ENCODE results near the gene CYP21A2. TPM values are rescaled to one million over a fixed set of nuclear protein-coding genes. Genes with fewer than 3 reads are reported as not detected.
"Not testable (repeated sequence)": the region's sequence is repeated elsewhere in the genome, so short reads cannot be mapped to it uniquely, and the experiment has no call there.

CYP21A2 gene
- total and polyA plus RNA-seq, 4 donors, result 2.2 to 3.6 (median 2.3) TPM; not detected in 1

DNA sequence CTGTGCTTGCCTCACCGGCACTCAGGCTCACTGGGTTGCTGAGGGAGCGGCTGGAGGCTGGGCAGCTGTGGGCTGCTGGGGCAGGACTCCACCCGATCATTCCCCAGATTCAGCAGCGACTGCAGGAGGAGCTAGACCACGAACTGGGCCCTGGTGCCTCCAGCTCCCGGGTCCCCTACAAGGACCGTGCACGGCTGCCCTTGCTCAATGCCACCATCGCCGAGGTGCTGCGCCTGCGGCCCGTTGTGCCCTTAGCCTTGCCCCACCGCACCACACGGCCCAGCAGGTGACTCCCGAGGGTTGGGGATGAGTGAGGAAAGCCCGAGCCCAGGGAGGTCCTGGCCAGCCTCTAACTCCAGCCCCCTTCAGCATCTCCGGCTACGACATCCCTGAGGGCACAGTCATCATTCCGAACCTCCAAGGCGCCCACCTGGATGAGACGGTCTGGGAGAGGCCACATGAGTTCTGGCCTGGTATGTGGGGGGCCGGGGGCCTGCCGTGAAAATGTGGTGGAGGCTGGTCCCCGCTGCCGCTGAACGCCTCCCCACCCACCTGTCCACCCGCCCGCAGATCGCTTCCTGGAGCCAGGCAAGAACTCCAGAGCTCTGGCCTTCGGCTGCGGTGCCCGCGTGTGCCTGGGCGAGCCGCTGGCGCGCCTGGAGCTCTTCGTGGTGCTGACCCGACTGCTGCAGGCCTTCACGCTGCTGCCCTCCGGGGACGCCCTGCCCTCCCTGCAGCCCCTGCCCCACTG, 2.3 kb downstream of the CYP21A2 start:
- 80 to 86% methylated on average over 18 to 24 of the region's 43 CpGs for WGBS, 2 donors
- ATAC-seq (ENCODE audit: low FRiP score), result peak; percentile 12
- peak in 1 of 2 donors; percentile 36 for DNase-seq

GRCh38 chr6:32041050-32041321, 2.8 kb downstream of the CYP21A2 start:
- 66 to 76% methylated on average over 7 of the region's 13 CpGs for WGBS, 2 donors

More for the DNA sequence above, 2.3 kb downstream of the CYP21A2 start:
- H3K36me3 ChIP-seq (ENCODE audit: control insufficient read depth in 1 of 2, insufficient read depth in 2 of 2, low read length in 1 of 2); H3K27ac ChIP-seq (ENCODE audit: low read depth in 1 of 2, low read length in 2 of 2); H3K9me3 ChIP-seq (ENCODE audit: control insufficient read depth, low read length); intact Hi-C loops (cut with DNase I); H3K27me3 ChIP-seq (ENCODE audit: control insufficient read depth in 1 of 2, insufficient read depth in 2 of 2, low read length in 1 of 2); H3K4me3 ChIP-seq (ENCODE audit: low read length in 2 of 2); H3K4me1 ChIP-seq (ENCODE audit: control insufficient read depth in 1 of 2, insufficient read depth in 2 of 2, low read length in 2 of 2): not testable (repeated sequence)

DNA sequence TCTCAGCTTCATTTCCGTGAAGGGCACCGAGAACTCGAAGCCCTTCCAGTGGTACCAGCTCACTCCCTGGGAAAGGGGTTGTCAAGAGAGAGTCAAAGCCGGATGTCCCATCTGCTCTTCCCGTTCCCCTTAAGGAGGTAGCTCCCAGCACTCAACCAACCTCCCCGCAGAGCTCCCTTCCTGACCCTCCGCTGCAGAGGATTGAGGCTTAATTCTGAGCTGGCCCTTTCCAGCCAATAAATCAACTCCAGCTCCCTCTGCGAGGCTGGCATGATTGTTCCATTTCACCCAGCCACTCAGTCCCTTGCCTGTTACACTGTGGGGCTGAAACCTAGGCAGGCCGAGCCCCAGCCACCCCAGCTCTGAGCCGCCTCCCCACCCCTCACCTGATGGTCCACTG, 3.2 kb downstream of the CYP21A2 start:
- H3K4me3 ChIP-seq (ENCODE audit: low read length in 2 of 2); intact Hi-C loops (cut with DNase I); ATAC-seq (ENCODE audit: low FRiP score); DNase-seq; H3K9me3 ChIP-seq (ENCODE audit: control insufficient read depth, low read length); H3K27me3 ChIP-seq (ENCODE audit: control insufficient read depth in 1 of 2, insufficient read depth in 2 of 2, low read length in 1 of 2); H3K36me3 ChIP-seq (ENCODE audit: control insufficient read depth in 1 of 2, insufficient read depth in 2 of 2, low read length in 1 of 2); H3K4me1 ChIP-seq (ENCODE audit: control insufficient read depth in 1 of 2, insufficient read depth in 2 of 2, low read length in 2 of 2); H3K27ac ChIP-seq (ENCODE audit: low read depth in 1 of 2, low read length in 2 of 2): not testable (repeated sequence)
- WGBS, 2 donors, result 63 to 69% methylated on average over 6 of the region's 10 CpGs

More at GRCh38 chr6:32041050-32041321, 2.8 kb downstream of the CYP21A2 start:
- intact Hi-C loops (cut with DNase I); H3K27me3 ChIP-seq (ENCODE audit: control insufficient read depth in 1 of 2, insufficient read depth in 2 of 2, low read length in 1 of 2); H3K27ac ChIP-seq (ENCODE audit: low read depth in 1 of 2, low read length in 2 of 2); ATAC-seq (ENCODE audit: low FRiP score); H3K4me1 ChIP-seq (ENCODE audit: control insufficient read depth in 1 of 2, insufficient read depth in 2 of 2, low read length in 2 of 2); H3K4me3 ChIP-seq (ENCODE audit: low read length in 2 of 2); H3K9me3 ChIP-seq (ENCODE audit: control insufficient read depth, low read length); H3K36me3 ChIP-seq (ENCODE audit: control insufficient read depth in 1 of 2, insufficient read depth in 2 of 2, low read length in 1 of 2): not testable (repeated sequence)
- peak in 1 of 2 donors; percentile 51 for DNase-seq

- H3K27ac ChIP-seq (ENCODE audit: low read depth in 1 of 2, low read length in 2 of 2); H3K4me1 ChIP-seq (ENCODE audit: control insufficient read depth in 1 of 2, insufficient read depth in 2 of 2, low read length in 2 of 2); H3K27me3 ChIP-seq (ENCODE audit: control insufficient read depth in 1 of 2, insufficient read depth in 2 of 2, low read length in 1 of 2); H3K4me3 ChIP-seq (ENCODE audit: low read length in 2 of 2); ATAC-seq (ENCODE audit: low FRiP score); intact Hi-C loops (cut with DNase I); H3K36me3 ChIP-seq (ENCODE audit: control insufficient read depth in 1 of 2, insufficient read depth in 2 of 2, low read length in 1 of 2); H3K9me3 ChIP-seq (ENCODE audit: control insufficient read depth, low read length); DNase-seq: not testable (repeated sequence)
- 91 to 92% methylated on average over 13 to 14 of the region's 15 CpGs for WGBS, 2 donors
These were observed 4.1 kb downstream of the CYP21A2 start for GRCh38 chr6:32042276-32042675.

DNA sequence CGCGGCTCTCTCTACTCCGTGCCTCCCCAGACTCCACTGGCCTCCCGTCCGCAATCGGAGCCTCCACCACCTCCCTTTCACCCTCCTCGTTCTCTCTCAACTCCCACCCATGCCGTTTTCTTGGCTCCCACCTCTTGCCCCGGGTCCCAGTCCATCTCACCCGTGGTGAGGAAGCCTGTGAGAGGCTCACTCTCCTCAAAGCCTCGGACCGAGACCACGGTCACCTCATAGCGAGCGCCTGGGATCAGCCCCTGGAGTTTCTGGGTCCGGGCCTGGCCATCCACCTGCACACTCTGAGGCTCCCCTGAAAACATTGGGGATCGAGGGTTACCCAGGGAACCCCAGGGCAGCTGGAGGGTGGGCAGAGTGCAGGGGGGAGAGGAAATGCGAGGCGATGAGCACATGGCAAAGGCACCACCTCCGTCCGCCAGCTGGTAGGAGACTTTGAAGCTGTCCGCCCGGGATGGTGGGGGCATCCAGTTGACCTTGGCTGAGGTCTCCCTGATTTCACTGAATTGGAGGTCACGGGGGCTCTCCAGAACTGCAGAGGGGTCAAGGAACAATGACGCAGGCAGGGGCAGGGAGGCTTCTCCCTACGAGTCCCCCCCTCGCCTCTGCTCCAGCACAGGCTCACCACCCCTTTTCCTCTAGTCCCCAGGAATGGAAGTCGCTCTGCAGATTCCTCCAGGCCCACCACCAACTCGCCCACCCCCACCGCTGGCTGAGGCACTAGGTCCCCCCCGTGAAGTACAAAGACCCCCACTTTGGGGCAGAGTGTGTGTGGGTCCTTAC, 5.6 kb downstream of the CYP21A2 start:
- H3K9me3 ChIP-seq (ENCODE audit: control insufficient read depth, low read length); intact Hi-C loops (cut with DNase I); ATAC-seq (ENCODE audit: low FRiP score): not testable (repeated sequence)

DNA sequence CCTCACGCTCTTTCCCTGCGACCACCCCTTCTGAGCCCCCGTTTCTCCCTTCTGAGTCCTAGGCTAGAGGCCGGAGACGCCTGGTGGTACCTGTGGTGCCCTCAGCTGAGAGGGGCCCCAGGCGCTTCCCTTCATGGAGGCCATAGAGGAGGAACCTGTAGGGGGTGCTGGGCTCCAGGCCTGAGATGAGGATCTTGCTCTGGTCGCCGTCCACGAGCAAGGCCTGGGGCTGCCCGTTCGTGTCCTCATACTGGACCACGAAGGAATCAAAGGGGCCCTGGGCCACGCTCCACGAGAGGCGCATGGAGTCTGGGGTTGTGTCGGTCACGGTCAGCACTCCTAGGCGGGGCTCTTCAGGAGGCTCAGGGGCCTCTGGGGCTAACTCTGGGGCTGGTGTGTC, 6.7 kb downstream of the CYP21A2 start:
- H3K36me3 ChIP-seq (ENCODE audit: control insufficient read depth in 1 of 2, insufficient read depth in 2 of 2, low read length in 1 of 2); H3K4me1 ChIP-seq (ENCODE audit: control insufficient read depth in 1 of 2, insufficient read depth in 2 of 2, low read length in 2 of 2); H3K9me3 ChIP-seq (ENCODE audit: control insufficient read depth, low read length); ATAC-seq (ENCODE audit: low FRiP score); H3K27ac ChIP-seq (ENCODE audit: low read depth in 1 of 2, low read length in 2 of 2); H3K27me3 ChIP-seq (ENCODE audit: control insufficient read depth in 1 of 2, insufficient read depth in 2 of 2, low read length in 1 of 2); H3K4me3 ChIP-seq (ENCODE audit: low read length in 2 of 2); intact Hi-C loops (cut with DNase I): not testable (repeated sequence)
- peak; percentile 39 to 50 for DNase-seq
- 90 to 91% methylated on average over 10 to 14 of the region's 18 CpGs for WGBS, 2 donors

More for the DNA sequence above, 5.6 kb downstream of the CYP21A2 start:
- H3K27ac ChIP-seq (ENCODE audit: low read depth in 1 of 2, low read length in 2 of 2); H3K4me3 ChIP-seq (ENCODE audit: low read length in 2 of 2); H3K4me1 ChIP-seq (ENCODE audit: control insufficient read depth in 1 of 2, insufficient read depth in 2 of 2, low read length in 2 of 2); H3K27me3 ChIP-seq (ENCODE audit: control insufficient read depth in 1 of 2, insufficient read depth in 2 of 2, low read length in 1 of 2); H3K36me3 ChIP-seq (ENCODE audit: control insufficient read depth in 1 of 2, insufficient read depth in 2 of 2, low read length in 1 of 2): not testable (repeated sequence)
- peak in 1 of 2 donors; percentile 66 for DNase-seq
- WGBS, 2 donors, result 91% methylated on average over 15 to 21 of the region's 31 CpGs

- peak; percentile 4 for ATAC-seq (ENCODE audit: low FRiP score)
- H3K4me1 ChIP-seq (ENCODE audit: control insufficient read depth in 1 of 2, insufficient read depth in 2 of 2, low read length in 2 of 2), result no peaks in the 10 kb centered on the region
- intact Hi-C loops (cut with DNase I), result no loop called here
- WGBS, 2 donors, result 82 to 85% methylated on average over 21 to 22 of the region's 22 CpGs
- H3K4me3 ChIP-seq (ENCODE audit: low read length in 2 of 2), result no peak overlapping the region
- no peaks in the 10 kb centered on the region for H3K27me3 ChIP-seq (ENCODE audit: control insufficient read depth in 1 of 2, insufficient read depth in 2 of 2, low read length in 1 of 2)
- DNase-seq, result peak; percentile 51 to 81
- no peak overlapping the region for H3K27ac ChIP-seq (ENCODE audit: low read depth in 1 of 2, low read length in 2 of 2)
- no peaks in the 10 kb centered on the region for H3K36me3 ChIP-seq (ENCODE audit: control insufficient read depth in 1 of 2, insufficient read depth in 2 of 2, low read length in 1 of 2)
- no peaks in the 10 kb centered on the region for H3K9me3 ChIP-seq (ENCODE audit: control insufficient read depth, low read length)
These were observed 7.7 kb downstream of the CYP21A2 start for GRCh38 chr6:32045811-32046449.

- intact Hi-C loops (cut with DNase I), result no loop called here
- H3K36me3 ChIP-seq (ENCODE audit: control insufficient read depth in 1 of 2, insufficient read depth in 2 of 2, low read length in 1 of 2), result no peaks in the 10 kb centered on the region
- no peaks in the 10 kb centered on the region for H3K27me3 ChIP-seq (ENCODE audit: control insufficient read depth in 1 of 2, insufficient read depth in 2 of 2, low read length in 1 of 2)
- H3K4me1 ChIP-seq (ENCODE audit: control insufficient read depth in 1 of 2, insufficient read depth in 2 of 2, low read length in 2 of 2), result no peaks in the 10 kb centered on the region
- ATAC-seq (ENCODE audit: low FRiP score), result peak; percentile 29
- H3K27ac ChIP-seq (ENCODE audit: low read depth in 1 of 2, low read length in 2 of 2), result no peak overlapping the region
- peak; percentile 67 to 82 for DNase-seq
- H3K9me3 ChIP-seq (ENCODE audit: control insufficient read depth, low read length), result no peaks in the 10 kb centered on the region
- 48 to 51% methylated on average over 14 of the region's 14 CpGs for WGBS, 2 donors
- H3K4me3 ChIP-seq (ENCODE audit: low read length in 2 of 2), result no peak overlapping the region
These were observed 8.4 kb downstream of the CYP21A2 start for GRCh38 chr6:32046450-32047083.

All from aorta (tissue), 5 donors.